CD4-positive, alpha-beta memory T cell (primary cell): ENCODE data around the gene ANKRD35. TPM values are rescaled to one million over a fixed set of nuclear protein-coding genes. Genes with fewer than 3 reads are reported as not detected.
A peak's percentile ranks its signal among the peaks of the same experiment; 100 is the strongest.

Experiments used
- CTCF ChIA-PET: fragments of 350-600 bp; sonication (Branson Sonifier 250); formaldehyde crosslinking; loops from one replicate; lab custom pipeline; 2021; ENCODE audit warnings: inconsistent platforms; ENCODE audit not compliant: partially characterized antibody; lab: Charles Lee
- POLR2A ChIA-PET: fragments of 350-600 bp; sonication (Branson Sonifier 250); formaldehyde crosslinking; loops from one replicate; lab custom pipeline; 2021; ENCODE audit not compliant: partially characterized antibody; lab: Charles Lee
- DNase-seq, 5 donors: peaks; one replicate each; pipeline versions ENCODE4 v3.0.0 to v3.0.0-alpha.2; 2020 to 2022; ENCODE audit warnings: mixed read lengths in 1 of 5
- H3K27ac ChIP-seq: one replicate; pipeline ENCODE4 v1.7.0; 2013; ENCODE audit warnings: low read depth, low read length
- H3K27me3 ChIP-seq: 2 replicates; pipeline ENCODE4 v1.7.0; 2013; ENCODE audit warnings: mild to moderate bottlenecking, low read length, moderate library complexity; ENCODE audit not compliant: insufficient read depth
- H3K36me3 ChIP-seq: 2 replicates; pipeline ENCODE4 v1.7.0; 2013; ENCODE audit warnings: mild to moderate bottlenecking, low read length, moderate library complexity; ENCODE audit not compliant: insufficient read depth
- H3K4me1 ChIP-seq: 2 replicates; pipeline ENCODE4 v1.7.0; 2013; ENCODE audit warnings: mild to moderate bottlenecking, low read length, moderate library complexity; ENCODE audit not compliant: insufficient read depth
- H3K4me3 ChIP-seq, 2 donors: one replicate each; pipeline ENCODE4 v1.7.0; 2013; ENCODE audit warnings: low read length in 2 of 2, mild to moderate bottlenecking in 1 of 2
- H3K9me3 ChIP-seq, 2 donors: one replicate each; pipeline ENCODE4 v1.7.0; 2013; ENCODE audit warnings: low read length in 2 of 2, control low read depth in 1 of 2; ENCODE audit not compliant: control insufficient read depth in 1 of 2
- H3K27ac Mint-ChIP-seq, 7 donors: one replicate each; pipeline ENCODE4 v1.8.0; 2020 to 2021; ENCODE audit warnings: mixed read lengths in 7 of 7, mild to moderate bottlenecking in 6 of 7, inconsistent platforms in 3 of 7, moderate library complexity in 3 of 7
- H3K27me3 Mint-ChIP-seq, 2 donors: one replicate each; pipeline ENCODE4 v1.8.0; 2020 to 2021; ENCODE audit warnings: mixed read lengths in 2 of 2
- H3K36me3 Mint-ChIP-seq, 2 donors: one replicate each; pipeline ENCODE4 v1.8.0; 2020 to 2021; ENCODE audit warnings: mixed read lengths in 2 of 2, inconsistent platforms in 1 of 2, mild to moderate bottlenecking in 1 of 2
- H3K4me1 Mint-ChIP-seq, 4 donors: one replicate each; pipeline ENCODE4 v1.8.0; 2020 to 2021; ENCODE audit warnings: mixed read lengths in 4 of 4, mild to moderate bottlenecking in 1 of 4
- H3K4me3 Mint-ChIP-seq, 8 donors: one replicate each; pipeline ENCODE4 v1.8.0; 2020 to 2021; ENCODE audit warnings: mixed read lengths in 8 of 8, mild to moderate bottlenecking in 7 of 8, moderate library complexity in 6 of 8, inconsistent platforms in 3 of 8
- H3K9me3 Mint-ChIP-seq, 8 donors: one replicate each; pipeline ENCODE4 v1.8.0; 2020 to 2021; ENCODE audit warnings: mixed read lengths in 8 of 8, mild to moderate bottlenecking in 5 of 8, inconsistent platforms in 3 of 8, moderate library complexity in 1 of 8
- intact Hi-C: fragments of 100-400 bp; cut with micrococcal nuclease; formaldehyde crosslinking; loops from one replicate; pipeline ENCODE4 v1.15.1; 2023
- polyA plus RNA-seq, 2 donors: library from polyadenylated mRNA; unstranded; fragments of 300-500 nt; fragmentation: Illumina TruSeq; gene quantifications; one replicate each; pipeline ENCODE4 v1.2.3, GENCODE V29; 2021
- total RNA-seq, 2 experiments: library from RNA; stranded (reverse); gene quantifications; one replicate each; pipeline ENCODE4 v1.2.3, GENCODE V29; 2021

Gene ANKRD35
- total and polyA plus RNA-seq, 4 experiments from 2014 or later, result 0.34 TPM; not detected in 3

DNA sequence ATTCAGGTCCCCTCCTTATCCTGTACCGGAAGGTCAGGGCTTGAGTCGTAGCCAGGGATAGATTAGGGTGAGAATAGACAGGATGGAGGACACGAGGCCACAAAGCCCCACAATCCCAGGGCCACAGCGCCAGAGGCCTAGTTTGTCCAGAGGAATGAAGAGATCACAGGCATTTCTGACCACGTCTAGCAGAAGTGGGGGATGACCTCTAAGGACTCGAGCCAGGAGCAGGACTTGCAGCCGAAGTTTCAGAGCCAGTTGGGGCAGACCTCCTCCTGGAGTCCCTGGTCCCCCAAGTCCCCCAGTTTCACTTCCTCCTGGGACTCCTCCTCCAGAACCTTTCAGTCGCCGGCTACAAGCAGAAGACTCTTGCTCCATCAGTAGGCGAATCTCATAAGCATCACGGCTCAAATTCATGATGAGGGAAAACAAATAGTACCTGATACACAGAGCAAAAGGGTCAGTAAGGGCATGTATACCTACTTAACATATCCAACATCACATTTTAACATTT, 26.5 kb upstream of the ANKRD35 start:
- Histone ChIP-seq H3K4me3 (no peak overlapping the region), H3K27me3 (no peaks in the 10 kb centered on the region), H3K27ac (no peak overlapping the region), H3K4me1 (peaks cover 7% of the 10 kb centered on the region), H3K9me3 (no peaks in the 10 kb centered on the region), H3K36me3 (peaks cover 20% of the 10 kb centered on the region)
- DNase-seq, result no peak
- CTCF ChIA-PET, result interaction anchor here (4.2 to 7.3 kb wide), 3 partner anchors 21 to 64 kb away, joined by 23 to 121 read pairs (median 37); partner anchors contain the start of genes NUDT17 and PIAS3
- H3K4me1 Mint-ChIP-seq, result peaks cover 14 to 19% (median 16%) of the 10 kb centered on the region in 4 donors
- H3K27ac Mint-ChIP-seq, result peak overlapping the region in 3 of 7 donors; percentile 14 to 57 (median 43)
- H3K27me3 Mint-ChIP-seq, result no peaks in the 10 kb centered on the region
- H3K4me3 Mint-ChIP-seq, result no peak overlapping the region
- no peaks in the 10 kb centered on the region for H3K9me3 Mint-ChIP-seq
- POLR2A ChIA-PET, result interaction anchor here (2.1 kb wide), 1 partner anchor 15 kb away, joined by 9 read pairs; the partner anchor contains the start of gene RBM8A
- H3K36me3 Mint-ChIP-seq, result peaks cover 47 to 51% of the 10 kb centered on the region in 2 donors
- intact Hi-C loops, result no loop called here

DNA sequence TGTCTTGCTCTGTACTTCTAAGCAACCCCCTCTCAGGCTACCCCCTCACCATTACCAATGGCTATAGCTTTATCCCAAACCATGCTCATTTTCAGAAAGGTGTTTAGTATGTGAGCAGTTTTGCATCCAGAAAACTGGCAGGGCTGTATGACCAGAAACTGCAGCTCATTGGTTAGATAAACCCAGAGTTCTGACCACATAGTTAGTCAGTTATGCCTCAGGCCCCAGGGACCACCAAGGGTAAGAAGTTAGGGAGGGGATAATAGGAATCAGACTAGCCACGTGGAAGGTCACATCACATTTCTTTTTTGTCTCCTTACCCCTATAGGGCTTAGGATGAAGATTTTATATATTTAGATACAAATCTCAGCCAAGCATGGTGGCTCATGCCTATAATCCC, 23.0 kb upstream of the ANKRD35 start:
- peaks cover 13% of the 10 kb centered on the region for H3K36me3 ChIP-seq
- Mint-ChIP-seq H3K4me1 (peaks cover 4 to 8% (median 6%) of the 10 kb centered on the region in 4 donors), H3K27me3 (no peaks in the 10 kb centered on the region), H3K27ac (peak overlapping the region in 1 of 7 donors; percentile 47), H3K9me3 (no peaks in the 10 kb centered on the region), H3K4me3 (no peak overlapping the region), H3K36me3 (peaks cover 24 to 27% of the 10 kb centered on the region in 2 donors)
- no peaks in the 10 kb centered on the region for H3K9me3 ChIP-seq
- no peaks in the 10 kb centered on the region for H3K4me1 ChIP-seq
- POLR2A ChIA-PET, result interaction anchor here (1.2 to 1.9 kb wide), 2 partner anchors 10 to 19 kb away, joined by 3 to 6 read pairs; partner anchors contain the start of gene PEX11B
- intact Hi-C loops, result no loop called here
- H3K4me3 ChIP-seq, result no peak overlapping the region
- H3K27ac ChIP-seq, result no peak overlapping the region
- H3K27me3 ChIP-seq, result no peaks in the 10 kb centered on the region
- CTCF ChIA-PET, result interaction anchor here (0.7 to 7.3 kb wide), 12 partner anchors 8 to 105 kb away, joined by 3 to 121 read pairs (median 4); partner anchors contain the start of genes NUDT17, PIAS3 and RBM8A
- no peak for DNase-seq

DNA sequence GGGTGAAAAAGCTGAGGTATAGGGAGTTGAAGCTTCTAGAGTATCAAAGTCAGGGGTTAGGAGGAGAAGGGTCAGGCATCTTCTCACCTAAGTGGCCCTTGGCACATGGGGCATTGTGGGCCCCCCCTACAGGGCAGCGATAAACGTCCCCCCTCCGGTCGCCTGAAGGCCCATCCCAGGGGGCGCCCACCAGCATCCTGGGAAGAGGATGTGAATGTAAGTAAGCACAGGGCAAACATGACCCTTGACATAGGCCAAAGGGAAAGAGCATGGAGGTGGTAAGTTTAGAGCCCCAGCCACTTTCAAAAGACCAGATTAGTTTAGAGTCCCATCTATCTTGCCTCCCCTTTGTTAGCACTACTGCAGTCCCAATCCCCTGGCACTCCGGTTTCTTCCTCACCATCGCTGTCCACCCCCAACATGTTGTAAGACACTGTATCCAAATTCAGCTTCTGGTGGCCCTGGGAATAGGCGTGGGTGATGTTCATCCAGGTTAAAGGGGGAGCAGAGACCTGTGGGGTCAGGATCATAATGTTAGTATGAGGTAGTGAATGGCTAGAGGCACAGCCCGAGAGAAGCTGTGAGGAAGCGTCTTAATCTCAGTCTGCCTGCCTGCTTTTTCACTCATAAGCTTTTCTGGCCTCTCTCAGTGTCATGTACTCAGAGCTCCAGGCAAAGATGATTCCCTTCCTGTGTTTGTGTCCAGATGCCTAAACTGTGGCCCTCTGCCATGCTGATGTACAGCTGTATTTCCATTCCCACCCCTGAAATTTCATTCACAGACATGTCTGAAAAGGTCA, 21.5 kb upstream of the ANKRD35 start:
- Histone ChIP-seq H3K4me3 (no peak overlapping the region), H3K9me3 (no peaks in the 10 kb centered on the region), H3K4me1 (no peaks in the 10 kb centered on the region), H3K36me3 (peaks cover 12% of the 10 kb centered on the region), H3K27me3 (no peaks in the 10 kb centered on the region), H3K27ac (no peak overlapping the region)
- no peak overlapping the region for H3K27ac Mint-ChIP-seq
- peaks cover 13 to 16% of the 10 kb centered on the region in 2 donors for H3K36me3 Mint-ChIP-seq
- H3K4me3 Mint-ChIP-seq, result no peak overlapping the region
- ChIA-PET CTCF (interaction anchor here (0.7 to 7.3 kb wide), 4 partner anchors 9 to 59 kb away, joined by 3 to 121 read pairs (median 5); partner anchors contain the start of genes NUDT17 and RBM8A), POLR2A (interaction anchor here (0.6 kb wide), 1 partner anchor 57 kb away, joined by 3 read pairs; the partner anchor contains the start of genes ANKRD34A and POLR3GL)
- no peaks in the 10 kb centered on the region for H3K27me3 Mint-ChIP-seq
- no peaks in the 10 kb centered on the region for H3K9me3 Mint-ChIP-seq
- peaks cover 4 to 5% (median 5%) of the 10 kb centered on the region in 4 donors for H3K4me1 Mint-ChIP-seq
- no peak for DNase-seq
- intact Hi-C loops, result no loop called here

DNA sequence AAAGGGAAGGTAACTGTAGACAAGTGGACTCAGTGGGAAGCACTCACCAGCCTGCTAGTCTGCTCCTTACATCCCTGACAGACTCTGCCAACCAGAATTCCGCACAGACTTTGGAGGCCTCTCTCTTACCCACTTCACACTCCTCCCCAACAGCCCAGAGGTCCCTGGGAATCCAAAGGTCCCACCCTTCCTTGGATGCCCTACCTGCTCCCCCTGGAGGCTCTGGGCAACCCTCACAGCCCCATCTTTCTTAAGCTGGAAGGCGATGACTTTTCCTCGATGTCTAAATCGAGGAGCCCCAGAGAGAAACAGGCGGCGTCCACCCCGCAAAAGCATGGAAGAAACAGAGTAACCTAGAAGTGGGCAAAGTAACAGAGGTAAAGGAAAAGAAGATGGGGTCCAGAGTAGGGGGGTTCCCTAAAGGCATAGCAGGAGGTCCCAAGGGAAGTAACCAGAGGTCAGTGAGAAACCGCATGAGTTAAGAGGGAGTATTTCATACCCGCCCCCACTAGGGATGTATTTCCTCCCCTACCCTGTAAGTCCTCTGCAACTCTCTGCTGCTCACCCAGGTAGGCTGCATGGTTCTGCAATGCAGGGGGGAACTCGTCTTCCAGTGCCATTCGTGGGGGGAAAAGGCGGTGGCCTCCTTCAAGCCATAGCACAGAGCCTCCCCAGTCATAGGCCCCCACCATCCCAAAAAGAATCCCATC, 15.8 kb upstream of the ANKRD35 start:
- intact Hi-C loops, result no loop called here
- Mint-ChIP-seq H3K36me3 (peaks cover 5 to 7% of the 10 kb centered on the region in 2 donors), H3K27ac (peak overlapping the region in 1 of 7 donors; percentile 83), H3K4me3 (no peak overlapping the region), H3K4me1 (no peaks in the 10 kb centered on the region), H3K27me3 (no peaks in the 10 kb centered on the region), H3K9me3 (no peaks in the 10 kb centered on the region)
- H3K27me3 ChIP-seq, result no peaks in the 10 kb centered on the region
- H3K27ac ChIP-seq, result no peak overlapping the region
- H3K4me3 ChIP-seq, result no peak overlapping the region
- DNase-seq, result no peak
- H3K36me3 ChIP-seq, result no peaks in the 10 kb centered on the region
- ChIA-PET POLR2A (no interaction called here), CTCF (interaction anchor here (0.7 to 1.3 kb wide), 2 partner anchors 10 to 56 kb away, joined by 3 to 4 read pairs; partner anchors contain the start of gene NUDT17)
- H3K9me3 ChIP-seq, result no peaks in the 10 kb centered on the region
- H3K4me1 ChIP-seq, result no peaks in the 10 kb centered on the region

DNA sequence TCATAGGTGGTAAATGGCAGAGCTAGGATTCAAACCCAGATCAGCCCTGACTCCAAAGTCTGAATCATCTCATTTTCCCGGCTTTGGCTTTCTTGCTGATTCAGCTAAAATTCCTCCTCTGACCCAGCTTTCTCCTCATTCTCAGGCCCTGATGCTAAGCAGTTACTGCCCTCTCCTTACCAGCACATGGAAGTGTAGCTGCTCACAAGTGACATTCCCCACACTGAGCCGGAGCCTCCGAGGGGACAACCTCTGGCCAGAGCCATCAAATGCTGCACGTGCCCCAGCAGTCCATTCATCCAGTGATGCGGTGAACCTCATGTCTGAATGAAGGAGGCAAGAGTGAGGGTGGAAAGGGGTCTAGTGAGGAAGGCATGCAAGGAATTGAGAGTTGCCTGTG, 13.1 kb upstream of the ANKRD35 start:
- DNase-seq, result no peak
- H3K4me3 Mint-ChIP-seq, result no peak overlapping the region
- ChIA-PET POLR2A (no interaction called here), CTCF (no interaction called here)
- Histone ChIP-seq H3K4me3 (no peak overlapping the region), H3K27me3 (no peaks in the 10 kb centered on the region), H3K9me3 (no peaks in the 10 kb centered on the region), H3K4me1 (no peaks in the 10 kb centered on the region), H3K27ac (no peak overlapping the region), H3K36me3 (no peaks in the 10 kb centered on the region)
- intact Hi-C loops, result no loop called here
- H3K27me3 Mint-ChIP-seq, result no peaks in the 10 kb centered on the region
- H3K36me3 Mint-ChIP-seq, result peaks cover 5 to 7% of the 10 kb centered on the region in 2 donors
- H3K9me3 Mint-ChIP-seq, result no peaks in the 10 kb centered on the region
- H3K4me1 Mint-ChIP-seq, result no peaks in the 10 kb centered on the region
- H3K27ac Mint-ChIP-seq, result no peak overlapping the region

DNA sequence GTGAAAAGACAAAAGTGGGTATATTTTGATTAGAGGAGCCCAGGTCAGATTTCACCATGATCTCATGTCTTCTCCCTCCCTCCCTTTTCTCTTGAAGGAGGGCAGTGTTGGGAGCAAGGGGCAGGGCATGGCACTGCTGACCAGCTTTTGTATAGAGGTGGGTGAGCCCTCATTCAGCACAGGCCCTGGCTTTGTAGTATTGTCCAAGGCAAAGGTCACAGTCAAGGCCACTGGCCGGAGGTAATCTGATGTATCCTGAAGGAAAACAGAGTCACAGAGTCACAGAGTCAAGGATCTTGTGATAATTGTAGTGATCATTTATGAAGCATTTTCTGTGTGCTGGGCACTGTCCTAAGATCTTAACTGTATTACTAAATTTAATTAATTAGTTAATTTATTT, 12.3 kb upstream of the ANKRD35 start:
- H3K27me3 ChIP-seq, result no peaks in the 10 kb centered on the region
- Mint-ChIP-seq H3K27ac (no peak overlapping the region), H3K9me3 (no peaks in the 10 kb centered on the region), H3K27me3 (no peaks in the 10 kb centered on the region), H3K36me3 (peaks cover 5 to 7% of the 10 kb centered on the region in 2 donors), H3K4me3 (no peak overlapping the region), H3K4me1 (no peaks in the 10 kb centered on the region)
- CTCF ChIA-PET, result no interaction called here
- H3K4me1 ChIP-seq, result no peaks in the 10 kb centered on the region
- POLR2A ChIA-PET, result no interaction called here
- no peak overlapping the region for H3K4me3 ChIP-seq
- H3K27ac ChIP-seq, result no peak overlapping the region
- no peak for DNase-seq
- no peaks in the 10 kb centered on the region for H3K36me3 ChIP-seq
- no peaks in the 10 kb centered on the region for H3K9me3 ChIP-seq
- intact Hi-C loops, result no loop called here
